Thoracic aorta endothelial cell (primary cell): ENCODE data around the gene C9orf43. TPM values are rescaled to one million over a fixed set of nuclear protein-coding genes. Genes with fewer than 3 reads are reported as not detected.

Source experiments
- total RNA-seq: library from RNA; depleted of rRNA; stranded (reverse); fragments of >200 nt; gene quantifications from 2 replicates; pipeline ENCODE4 v1.2.3, GENCODE V29; 2012

Gene C9orf43, protein sequence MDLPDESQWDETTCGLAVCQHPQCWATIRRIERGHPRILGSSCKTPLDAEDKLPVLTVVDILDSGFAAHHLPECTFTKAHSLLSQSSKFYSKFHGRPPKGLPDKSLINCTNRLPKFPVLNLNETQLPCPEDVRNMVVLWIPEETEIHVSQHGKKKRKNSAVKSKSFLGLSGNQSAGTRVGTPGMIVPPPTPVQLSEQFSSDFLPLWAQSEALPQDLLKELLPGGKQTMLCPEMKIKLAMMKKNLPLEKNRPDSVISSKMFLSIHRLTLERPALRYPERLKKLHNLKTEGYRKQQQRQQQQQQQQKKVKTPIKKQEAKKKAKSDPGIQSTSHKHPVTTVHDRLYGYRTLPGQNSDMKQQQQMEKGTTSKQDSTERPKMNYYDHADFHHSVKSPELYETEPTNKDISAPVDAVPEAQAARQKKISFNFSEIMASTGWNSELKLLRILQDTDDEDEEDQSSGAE
- total RNA-seq: 0.66 and 1.0 TPM in 2 replicates

DNA sequence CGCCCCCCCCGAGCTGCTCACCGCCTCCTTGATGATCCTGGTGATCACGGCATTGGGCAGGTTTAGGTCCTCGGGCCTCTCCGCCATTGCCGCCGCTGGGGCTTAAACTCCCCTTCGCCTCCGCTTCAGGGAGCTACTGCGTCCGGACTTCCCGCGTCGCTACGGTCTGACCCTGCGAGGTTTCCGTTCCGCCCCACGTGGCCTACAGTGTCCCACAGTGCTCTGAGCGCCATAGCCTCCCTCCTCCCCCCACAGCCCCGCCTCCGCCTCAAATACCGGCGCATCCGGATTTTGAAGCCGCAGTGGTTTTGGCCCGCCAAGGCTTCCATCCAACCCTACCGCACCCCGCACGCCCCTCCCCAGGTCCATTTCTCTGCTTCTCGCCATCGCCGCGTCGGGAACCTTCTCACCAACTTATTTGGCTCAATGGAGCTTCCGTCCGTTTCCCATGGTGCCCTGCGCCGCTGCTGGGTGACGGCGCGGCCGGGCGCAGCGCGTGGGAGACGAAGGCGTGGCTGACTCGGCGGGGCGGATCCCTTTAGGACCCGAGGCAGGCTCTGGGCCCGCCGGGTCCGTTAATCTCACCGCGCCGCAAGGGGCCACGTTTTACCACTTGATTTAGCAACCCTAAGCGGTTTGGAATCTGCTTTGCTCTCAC lies at the start of gene C9orf43, which contains the start of gene POLE3:
Gene C9orf43, plus strand, starts transcription at position 541 of the 658 bp plus-strand sequence. CDS start 2,747 bp downstream, outside the sequence.
Gene POLE3, minus strand, starts transcription at position 469 of the 658 bp plus-strand sequence. Its CDS starts 382 bp downstream, at position 87.

DNA sequence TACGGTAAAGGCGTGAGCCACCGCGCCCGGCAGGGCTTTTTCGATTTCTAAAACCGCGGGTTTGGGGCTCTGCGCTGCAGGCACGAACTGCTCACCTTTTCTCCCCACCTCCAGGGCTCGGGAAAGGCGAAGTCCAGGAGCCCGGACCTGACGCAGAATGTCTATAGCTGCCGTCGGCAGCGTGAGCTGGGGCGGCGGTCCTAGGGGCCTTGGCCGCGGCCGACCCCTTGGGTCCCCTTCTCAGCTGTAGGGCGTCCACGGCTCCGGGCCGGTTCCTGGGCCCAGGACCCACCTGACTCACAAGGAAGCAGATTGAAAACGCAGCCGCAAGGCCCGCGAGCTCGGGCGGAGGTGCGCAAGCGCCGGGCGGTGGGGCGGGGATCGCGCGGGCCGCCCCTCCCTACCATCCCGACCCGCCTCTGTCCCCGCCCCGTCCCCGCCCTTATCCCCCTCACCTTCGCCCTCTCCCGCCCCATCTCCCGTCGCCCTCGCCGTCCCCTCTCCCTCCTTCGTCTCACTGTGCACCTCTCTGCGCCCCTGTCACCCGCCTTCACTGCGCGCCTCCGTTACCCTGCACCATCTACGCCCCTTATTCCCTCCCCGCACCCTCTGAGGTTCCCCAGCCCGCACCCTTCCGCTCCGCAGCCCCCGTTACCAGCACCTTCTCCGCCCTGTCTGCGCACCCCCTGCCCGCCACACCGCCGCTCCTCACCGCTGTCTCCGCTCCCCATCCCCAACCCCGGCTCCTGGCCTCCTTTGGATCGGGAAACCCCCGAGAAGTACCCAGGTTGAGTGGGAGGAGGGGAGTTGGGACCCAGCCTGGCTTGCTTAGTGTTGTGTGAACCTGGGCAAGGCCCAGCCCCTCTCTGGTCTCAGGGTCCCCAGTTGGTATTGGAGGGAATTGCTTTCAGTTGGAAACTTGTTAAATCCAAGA lies 33.6 kb upstream of the C9orf43 start, which contains the start of gene HDHD3:
Gene HDHD3, minus strand, starts transcription at position 353 of the 934 bp plus-strand sequence. CDS start 2,632 bp downstream, outside the sequence.

DNA sequence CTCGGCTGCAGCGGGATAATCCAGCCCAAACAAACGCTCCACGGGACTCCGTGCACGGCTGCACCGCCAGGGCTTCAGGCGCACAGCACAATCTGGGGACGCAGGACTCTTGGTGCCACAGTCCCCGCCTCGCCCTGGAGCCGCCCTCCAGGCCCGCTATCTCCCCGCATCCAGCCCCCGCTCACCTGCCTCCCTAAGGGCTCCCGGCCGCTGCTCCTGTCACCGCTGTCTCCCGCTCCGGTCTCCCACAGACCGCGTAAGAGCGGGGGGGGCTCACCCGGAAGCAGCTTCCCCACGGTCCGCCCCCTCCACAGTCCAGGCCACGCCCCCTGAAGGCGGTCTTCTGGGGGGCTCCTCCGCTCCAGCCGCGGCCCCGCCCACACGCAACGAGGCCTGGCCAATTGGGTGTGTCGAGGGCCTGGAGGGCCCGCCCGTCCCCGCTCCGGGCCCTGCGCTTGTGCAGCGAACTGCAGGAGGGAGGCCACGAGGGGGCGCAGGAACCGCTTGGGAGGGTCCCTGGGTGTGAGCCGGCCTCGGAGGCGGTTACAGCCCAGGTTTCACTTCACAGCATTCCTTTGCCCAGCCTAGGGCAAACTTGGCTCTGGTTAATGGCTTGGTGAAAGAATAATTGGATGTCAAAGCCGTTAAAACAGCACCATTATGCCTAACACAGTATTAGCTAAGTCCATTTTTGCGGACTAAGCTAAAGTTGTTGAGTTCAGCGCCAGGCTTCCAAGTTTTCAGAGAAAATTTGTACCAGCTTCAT lies 9.3 kb upstream of the C9orf43 start, which contains the start of gene ALAD:
Gene ALAD, minus strand, starts transcription at position 258 of the 766 bp plus-strand sequence. CDS start 7,725 bp downstream, outside the sequence.

DNA sequence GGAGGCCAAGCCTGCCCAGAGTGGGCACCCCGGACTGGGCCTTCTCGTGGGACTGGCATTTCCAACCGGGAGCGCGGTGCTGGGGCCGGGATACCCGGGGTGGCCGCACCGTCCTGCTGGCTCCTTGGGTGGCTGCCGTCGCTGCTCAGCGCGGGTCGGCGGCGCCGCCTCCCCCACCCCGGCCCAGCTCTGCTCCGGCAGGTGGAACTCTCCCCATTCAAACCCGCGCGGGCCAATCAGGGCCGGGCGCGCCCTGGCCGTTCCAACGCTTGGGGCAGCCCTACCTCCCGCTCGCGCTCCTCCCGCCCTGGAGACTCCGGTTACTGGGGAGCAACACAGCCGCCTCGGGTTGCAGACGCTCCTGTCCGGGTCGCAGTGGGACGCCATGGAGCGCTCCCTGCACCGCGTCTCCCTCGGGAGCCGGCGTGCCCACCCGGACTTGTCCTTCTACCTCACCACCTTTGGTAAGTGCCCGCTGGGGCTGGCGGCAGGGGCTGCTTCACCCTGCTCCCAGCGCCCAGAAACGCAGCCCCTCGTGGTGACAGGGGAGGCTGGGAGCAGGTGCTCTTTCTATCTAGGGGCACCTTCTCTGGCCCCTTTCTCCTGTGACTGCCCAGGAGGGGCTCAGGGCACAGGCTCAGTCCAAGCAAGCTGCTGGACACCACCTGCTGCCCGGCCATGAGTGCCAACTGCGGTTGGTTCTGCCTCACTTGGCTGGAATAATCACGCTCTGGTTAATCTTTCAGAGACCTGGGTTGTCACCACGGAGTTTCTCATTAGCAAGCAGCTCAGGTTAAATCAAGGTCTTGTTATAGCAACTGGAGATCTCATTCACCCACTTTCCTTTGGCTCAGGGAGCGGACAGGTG lies 53.1 kb downstream of the C9orf43 start, which contains the start of gene RGS3:
Gene RGS3, plus strand, starts transcription at position 310 of the 868 bp plus-strand sequence. Its CDS starts 76 bp downstream, at position 386.

Other genes with a start within 250 kb of the C9orf43 start
- 28.2 and 31.8 TPM in 2 replicates for gene FKBP15, start 189.5 kb upstream of the C9orf43 start, total RNA-seq
- gene SLC31A1, start 189.2 kb upstream of the C9orf43 start, total RNA-seq: 22.2 and 27.2 TPM in 2 replicates
- gene CDC26, start 135.2 kb upstream of the C9orf43 start, total RNA-seq: 48.3 and 60.5 TPM in 2 replicates
- gene PRPF4, start 135.1 kb upstream of the C9orf43 start, total RNA-seq: 29.9 and 33.3 TPM in 2 replicates
- not detected in 2 replicates for gene RNF183, start 107.4 kb upstream of the C9orf43 start, total RNA-seq
- 0.50 and 0.53 TPM in 2 replicates for gene WDR31, start 70.5 kb upstream of the C9orf43 start, total RNA-seq
- not detected in 2 replicates for gene BSPRY, start 61.2 kb upstream of the C9orf43 start, total RNA-seq
- gene HDHD3, start 33.8 kb upstream of the C9orf43 start, total RNA-seq: 6.0 and 6.2 TPM in 2 replicates
- gene ALAD, start 9.5 kb upstream of the C9orf43 start, total RNA-seq: 17.6 and 18.7 TPM in 2 replicates
- 55.6 and 64.5 TPM in 2 replicates for gene POLE3, start 72 bp upstream of the C9orf43 start, total RNA-seq
- gene RGS3, start 53.0 kb downstream of the C9orf43 start, total RNA-seq: 158 and 214 TPM in 2 replicates